Osteocyte (in vitro differentiated cells): ENCODE data around the gene STX1A. TPM values are rescaled to one million over a fixed set of nuclear protein-coding genes. Genes with fewer than 3 reads are reported as not detected.

ENCODE experiments used
- DNase-seq: peaks from one replicate; pipeline ENCODE4 v3.0.0; 2021; ENCODE audit warnings: mixed read lengths; ENCODE audit not compliant: unreplicated experiment; ENCODE audit errors: extremely low spot score
- H3K27ac Mint-ChIP-seq: one replicate; pipeline ENCODE4 v1.8.0; 2021; ENCODE audit warnings: mild to moderate bottlenecking, mixed read lengths; ENCODE audit not compliant: unreplicated experiment
- H3K27me3 Mint-ChIP-seq: one replicate; pipeline ENCODE4 v1.8.0; 2021; ENCODE audit warnings: mixed read lengths; ENCODE audit not compliant: unreplicated experiment
- H3K36me3 Mint-ChIP-seq: one replicate; pipeline ENCODE4 v1.8.0; 2021; ENCODE audit warnings: mixed read lengths; ENCODE audit not compliant: unreplicated experiment
- H3K4me1 Mint-ChIP-seq: one replicate; pipeline ENCODE4 v1.8.0; 2021; ENCODE audit warnings: mixed read lengths; ENCODE audit not compliant: unreplicated experiment
- H3K4me3 Mint-ChIP-seq: one replicate; pipeline ENCODE4 v1.8.0; 2021; ENCODE audit warnings: mild to moderate bottlenecking, moderate library complexity, mixed read lengths; ENCODE audit not compliant: unreplicated experiment
- H3K9me3 Mint-ChIP-seq: one replicate; pipeline ENCODE4 v1.8.0; 2021; ENCODE audit warnings: mixed read lengths; ENCODE audit not compliant: unreplicated experiment
- CTCF ChIP-seq: fragments of 200-600 bp; sonication (generic); IDR thresholded peaks from 2 replicates; pipeline ENCODE4 v1.5.0; 2021; ENCODE audit warnings: antibody characterized with exemption, mild to moderate bottlenecking, moderate library complexity
- microRNA-seq: library from miRNA; unstranded; fragments of <30 nt; microRNA quantifications from one replicate; pipeline ENCODE4 v1.1.0, GENCODE V29; 2020; ENCODE audit not compliant: unreplicated experiment
- total RNA-seq: library from RNA; stranded (reverse); gene quantifications from 2 replicates; pipeline ENCODE4 v1.2.1, GENCODE V29; 2021

The STX1A gene
- total RNA-seq, 1 donor from 2014 or later = 24.0 TPM

- H3K27me3 Mint-ChIP-seq = peaks cover 46% of the 10 kb centered on the region
- DNase-seq = no peak
- H3K4me1 Mint-ChIP-seq = peaks cover 8% of the 10 kb centered on the region
- TF ChIP-seq CTCF = no peak
- H3K36me3 Mint-ChIP-seq = no peaks in the 10 kb centered on the region
- no peak overlapping the region for H3K4me3 Mint-ChIP-seq
- no peaks in the 10 kb centered on the region for H3K9me3 Mint-ChIP-seq
- H3K27ac Mint-ChIP-seq = no peak overlapping the region
Measured at GRCh38 chr7:73652541-73652949, 66.9 kb downstream of the STX1A start.

- H3K9me3 Mint-ChIP-seq = no peaks in the 10 kb centered on the region
- no peak for DNase-seq
- no peak overlapping the region for H3K4me3 Mint-ChIP-seq
- no peaks in the 10 kb centered on the region for H3K36me3 Mint-ChIP-seq
- TF ChIP-seq CTCF = no peak
- peaks cover 9% of the 10 kb centered on the region for H3K4me1 Mint-ChIP-seq
- H3K27ac Mint-ChIP-seq = no peak overlapping the region
- peaks cover 62% of the 10 kb centered on the region for H3K27me3 Mint-ChIP-seq
Measured at GRCh38 chr7:73650524-73650923, 68.9 kb downstream of the STX1A start.

GRCh38 chr7:73649576-73649975 lies 69.9 kb downstream of the STX1A start:
- peaks cover 9% of the 10 kb centered on the region for H3K4me1 Mint-ChIP-seq
- no peak overlapping the region for H3K27ac Mint-ChIP-seq
- TF ChIP-seq CTCF = no peak
- no peaks in the 10 kb centered on the region for H3K9me3 Mint-ChIP-seq
- peaks cover 68% of the 10 kb centered on the region for H3K27me3 Mint-ChIP-seq
- DNase-seq = no peak
- no peak overlapping the region for H3K4me3 Mint-ChIP-seq
- no peaks in the 10 kb centered on the region for H3K36me3 Mint-ChIP-seq

Small RNAs within 50 kb of the gene (microRNA-seq; reads per million reads assigned to microRNA genes)
- not detected for gene MIR4284

Other genes starting within 250 kb of the STX1A start
- gene BAZ1B, start 197.4 kb downstream of the STX1A start, total RNA-seq = 80.7 and 86.6 TPM in 2 replicates
- gene BCL7B, start 162.0 kb downstream of the STX1A start, total RNA-seq = 37.4 and 41.8 TPM in 2 replicates
- gene TBL2, start 141.1 kb downstream of the STX1A start, total RNA-seq = 47.7 and 48.0 TPM in 2 replicates
- gene MLXIPL, start 95.1 kb downstream of the STX1A start, total RNA-seq = 0.43 TPM in 1 of 2 replicates, not detected in the other
- gene VPS37D, start 51.8 kb downstream of the STX1A start, total RNA-seq = 5.0 and 6.2 TPM in 2 replicates
- gene DNAJC30, start 36.2 kb downstream of the STX1A start, total RNA-seq = 13.8 and 14.5 TPM in 2 replicates
- 47.2 and 56.7 TPM in 2 replicates for gene BUD23, start 36.1 kb downstream of the STX1A start, total RNA-seq
- 14.0 and 17.4 TPM in 2 replicates for gene ABHD11, start 19.1 kb upstream of the STX1A start, total RNA-seq
- gene CLDN3, start 50.6 kb upstream of the STX1A start, total RNA-seq = not detected in 2 replicates
- gene CLDN4, start 111.3 kb upstream of the STX1A start, total RNA-seq = 0.50 and 0.62 TPM in 2 replicates
- gene METTL27, start 122.8 kb upstream of the STX1A start, total RNA-seq = 2.2 and 2.7 TPM in 2 replicates
- not detected in 2 replicates for gene TMEM270, start 141.5 kb upstream of the STX1A start, total RNA-seq